ENCODE results near the gene PACSIN1. TPM values are rescaled to one million over a fixed set of nuclear protein-coding genes. Genes with fewer than 3 reads are reported as not detected.
A peak's percentile ranks its signal among the peaks of the same experiment; 100 is the strongest.

The PACSIN1 gene
- under 1 TPM; 0.07 to 0.15 TPM for total RNA-seq

- H3K4me3 Mint-ChIP-seq: peak within 1 kb of the TSS; percentile 57
- no peaks in the 10 kb centered on the region for H3K9me3 Mint-ChIP-seq
- H3K36me3 Mint-ChIP-seq (ENCODE audit: low read depth): no peaks in the 10 kb centered on the region
- CTCF ChIA-PET: no interaction called here
- DNase-seq: peak; percentile 29
- peaks cover 20% of the 10 kb centered on the region for H3K27me3 Mint-ChIP-seq (ENCODE audit: low read depth)
- intact Hi-C loops (cut with micrococcal nuclease): loop anchor here (10.0 kb wide), 1 partner anchor 679 kb away; the partner anchor contains the start of gene TCP11
- H3K27ac Mint-ChIP-seq: no peak within 1 kb of the TSS
- peaks cover 6% of the 10 kb centered on the region for H3K4me1 Mint-ChIP-seq (ENCODE audit: low read depth)
These were observed at the start of gene PACSIN1 for GRCh38 chr6:34465531-34466241. Gene PACSIN1, plus strand, starts transcription at chr6:34466076. Its CDS starts 60,230 bp downstream, at chr6:34526306.

GRCh38 chr6:34416877-34417371 lies 49.0 kb upstream of the PACSIN1 start:
- H3K27me3 Mint-ChIP-seq (ENCODE audit: low read depth): no peaks in the 10 kb centered on the region
- no peak for DNase-seq
- CTCF ChIA-PET: interaction anchor here (3.5 to 5.0 kb wide), 2 partner anchors 168 to 221 kb away, joined by 13 to 54 read pairs; partner anchors contain the start of gene SMIM29
- peak overlapping the region; percentile 4 for H3K27ac Mint-ChIP-seq
- H3K4me1 Mint-ChIP-seq (ENCODE audit: low read depth): peaks cover 24% of the 10 kb centered on the region
- intact Hi-C loops (cut with micrococcal nuclease): no loop called here
- no peaks in the 10 kb centered on the region for H3K9me3 Mint-ChIP-seq
- peaks cover 51% of the 10 kb centered on the region for H3K36me3 Mint-ChIP-seq (ENCODE audit: low read depth)
- no peak overlapping the region for H3K4me3 Mint-ChIP-seq

GRCh38 chr6:34418367-34418766 lies 47.5 kb upstream of the PACSIN1 start:
- intact Hi-C loops (cut with micrococcal nuclease): no loop called here
- Mint-ChIP-seq H3K4me1 (ENCODE audit: low read depth) (peaks cover 29% of the 10 kb centered on the region), H3K36me3 (ENCODE audit: low read depth) (peaks cover 56% of the 10 kb centered on the region), H3K4me3 (no peak overlapping the region), H3K9me3 (no peaks in the 10 kb centered on the region), H3K27ac (peak overlapping the region; percentile 54), H3K27me3 (ENCODE audit: low read depth) (no peaks in the 10 kb centered on the region)
- CTCF ChIA-PET: no interaction called here
- no peak for DNase-seq

- Mint-ChIP-seq H3K27me3 (ENCODE audit: low read depth) (no peaks in the 10 kb centered on the region), H3K27ac (peak overlapping the region; percentile 56), H3K9me3 (no peaks in the 10 kb centered on the region), H3K36me3 (ENCODE audit: low read depth) (peaks cover 61% of the 10 kb centered on the region), H3K4me1 (ENCODE audit: low read depth) (peaks cover 48% of the 10 kb centered on the region), H3K4me3 (peak overlapping the region; percentile 59)
- CTCF ChIA-PET: interaction anchor here (0.6 to 1.3 kb wide), 2 partner anchors 173 to 808 kb away, joined by 5 read pairs; no protein-coding TSS in a partner anchor
- intact Hi-C loops (cut with micrococcal nuclease): no loop called here
- no peak for DNase-seq
These were observed 42.6 kb upstream of the PACSIN1 start for GRCh38 chr6:34423254-34423653.

GRCh38 chr6:34424200-34425131 lies 41.4 kb upstream of the PACSIN1 start:
- CTCF ChIA-PET: no interaction called here
- intact Hi-C loops (cut with micrococcal nuclease): no loop called here
- H3K36me3 Mint-ChIP-seq (ENCODE audit: low read depth): peaks cover 55% of the 10 kb centered on the region

GRCh38 chr6:34425132-34425497 lies 40.8 kb upstream of the PACSIN1 start:
- H3K36me3 Mint-ChIP-seq (ENCODE audit: low read depth): peaks cover 50% of the 10 kb centered on the region
- H3K9me3 Mint-ChIP-seq: no peaks in the 10 kb centered on the region

More at GRCh38 chr6:34424200-34425131, 41.4 kb upstream of the PACSIN1 start:
- Mint-ChIP-seq H3K4me3 (peak overlapping the region; percentile 98), H3K27ac (peak overlapping the region; percentile 98), H3K4me1 (ENCODE audit: low read depth) (peaks cover 43% of the 10 kb centered on the region), H3K27me3 (ENCODE audit: low read depth) (no peaks in the 10 kb centered on the region), H3K9me3 (no peaks in the 10 kb centered on the region)
- no peak for DNase-seq

GRCh38 chr6:34425498-34426410 lies 40.1 kb upstream of the PACSIN1 start, which contains the start of gene RPS10:
Gene RPS10, minus strand, starts transcription at chr6:34426069. Its CDS starts 848 bp downstream, at chr6:34425221.
- peak within 1 kb of the TSS; percentile 98 for H3K4me3 Mint-ChIP-seq
- intact Hi-C loops (cut with micrococcal nuclease): loop anchor here (1.0 kb wide), 2 partner anchors 33 to 332 kb away; partner anchors contain the start of genes NUDT3 and SNRPC
- peak within 1 kb of the TSS; percentile 98 for H3K27ac Mint-ChIP-seq
- H3K4me1 Mint-ChIP-seq (ENCODE audit: low read depth): peaks cover 38% of the 10 kb centered on the region
- DNase-seq: peak; percentile 93
- peaks cover 45% of the 10 kb centered on the region for H3K36me3 Mint-ChIP-seq (ENCODE audit: low read depth)
- peaks cover 1% of the 10 kb centered on the region for H3K9me3 Mint-ChIP-seq
- CTCF ChIA-PET: interaction anchor here (0.6 to 1.0 kb wide), 4 partner anchors 10 to 187 kb away, joined by 3 to 15 read pairs (median 3); partner anchors contain the start of gene SMIM29
- H3K27me3 Mint-ChIP-seq (ENCODE audit: low read depth): no peaks in the 10 kb centered on the region

More at GRCh38 chr6:34425132-34425497, 40.8 kb upstream of the PACSIN1 start:
- CTCF ChIA-PET: interaction anchor here (1.0 kb wide), 1 partner anchor 176 kb away, joined by 3 read pairs; the partner anchor contains the start of gene SMIM29
- H3K4me3 Mint-ChIP-seq: peak overlapping the region; percentile 98
- intact Hi-C loops (cut with micrococcal nuclease): no loop called here
- H3K27ac Mint-ChIP-seq: peak overlapping the region; percentile 98
- no peak for DNase-seq
- peaks cover 40% of the 10 kb centered on the region for H3K4me1 Mint-ChIP-seq (ENCODE audit: low read depth)
- no peaks in the 10 kb centered on the region for H3K27me3 Mint-ChIP-seq (ENCODE audit: low read depth)

- H3K36me3 Mint-ChIP-seq (ENCODE audit: low read depth): no peaks in the 10 kb centered on the region
- H3K27ac Mint-ChIP-seq: no peak overlapping the region
- no peaks in the 10 kb centered on the region for H3K9me3 Mint-ChIP-seq
- H3K4me3 Mint-ChIP-seq: no peak overlapping the region
- no peaks in the 10 kb centered on the region for H3K27me3 Mint-ChIP-seq (ENCODE audit: low read depth)
- no peak for DNase-seq
- no peaks in the 10 kb centered on the region for H3K4me1 Mint-ChIP-seq (ENCODE audit: low read depth)
- CTCF ChIA-PET: no interaction called here
- intact Hi-C loops (cut with micrococcal nuclease): no loop called here
These were observed 30.0 kb upstream of the PACSIN1 start for GRCh38 chr6:34435916-34436315.

GRCh38 chr6:34436803-34437643 lies 28.9 kb upstream of the PACSIN1 start:
- H3K4me1 Mint-ChIP-seq (ENCODE audit: low read depth): no peaks in the 10 kb centered on the region
- CTCF ChIA-PET: no interaction called here
- intact Hi-C loops (cut with micrococcal nuclease): no loop called here
- no peak for DNase-seq
- H3K27me3 Mint-ChIP-seq (ENCODE audit: low read depth): no peaks in the 10 kb centered on the region
- no peak overlapping the region for H3K27ac Mint-ChIP-seq
- no peaks in the 10 kb centered on the region for H3K9me3 Mint-ChIP-seq
- no peak overlapping the region for H3K4me3 Mint-ChIP-seq
- no peaks in the 10 kb centered on the region for H3K36me3 Mint-ChIP-seq (ENCODE audit: low read depth)

- Mint-ChIP-seq H3K36me3 (ENCODE audit: low read depth) (no peaks in the 10 kb centered on the region), H3K9me3 (no peaks in the 10 kb centered on the region), H3K27ac (no peak overlapping the region), H3K4me3 (no peak overlapping the region), H3K27me3 (ENCODE audit: low read depth) (no peaks in the 10 kb centered on the region), H3K4me1 (ENCODE audit: low read depth) (no peaks in the 10 kb centered on the region)
- CTCF ChIA-PET: no interaction called here
- intact Hi-C loops (cut with micrococcal nuclease): no loop called here
- no peak for DNase-seq
These were observed 28.3 kb upstream of the PACSIN1 start for GRCh38 chr6:34437644-34437970.

- CTCF ChIA-PET: interaction anchor here (1.0 kb wide), 1 partner anchor 22 kb away, joined by 3 read pairs; no protein-coding TSS in a partner anchor
- no peaks in the 10 kb centered on the region for H3K9me3 Mint-ChIP-seq
- no peak for DNase-seq
These were observed 27.2 kb upstream of the PACSIN1 start for GRCh38 chr6:34438705-34439104.

More at GRCh38 chr6:34438705-34439104, 27.2 kb upstream of the PACSIN1 start:
- Mint-ChIP-seq H3K4me3 (no peak overlapping the region), H3K36me3 (ENCODE audit: low read depth) (no peaks in the 10 kb centered on the region), H3K4me1 (ENCODE audit: low read depth) (no peaks in the 10 kb centered on the region), H3K27me3 (ENCODE audit: low read depth) (no peaks in the 10 kb centered on the region), H3K27ac (no peak overlapping the region)
- intact Hi-C loops (cut with micrococcal nuclease): no loop called here

Data from activated naive CD4-positive, alpha-beta T cell treated with anti-CD3 and anti-CD28 coated beads for 36 hours (primary cell).